HepG2 (cell line): Measurements from ENCODE around the gene SYNE1. TPM values are rescaled to one million over a fixed set of nuclear protein-coding genes. Genes with fewer than 3 reads are reported as not detected.

ENCODE experiments used
- ATRX ChIP-seq: sonication (generic); formaldehyde crosslinking; IDR thresholded peaks from 2 replicates; pipeline ENCODE4 v1.4.0; 2020; ENCODE audit warnings: missing genetic modification reagents, borderline replicate concordance
- FOXK2 ChIP-seq: fragments of 450-650 bp; IDR thresholded peaks from 2 replicates; pipeline ENCODE4 v1.6.1; 2016
- FOXO1 ChIP-seq: sonication (generic); formaldehyde crosslinking; IDR thresholded peaks from 2 replicates; pipeline ENCODE4 v1.4.0; 2020; ENCODE audit warnings: missing genetic modification reagents
- MTERF4 ChIP-seq: sonication (generic); formaldehyde crosslinking; IDR thresholded peaks from 2 replicates; pipeline ENCODE4 v1.8.0; 2023; ENCODE audit warnings: mild to moderate bottlenecking, missing genetic modification reagents
- NFE2L2 ChIP-seq: fragments of 150-350 bp; IDR thresholded peaks from 2 replicates; pipeline ENCODE4 v1.6.1; 2014; ENCODE audit warnings: low read length
- PHF5A ChIP-seq: IDR thresholded peaks from one replicate; pipeline ENCODE4 v1.6.1; 2018; ENCODE audit warnings: low read depth, missing genetic modification reagents; ENCODE audit not compliant: unreplicated experiment
- RARG ChIP-seq: sonication (generic); formaldehyde crosslinking; IDR thresholded peaks from 2 replicates; pipeline ENCODE4 v1.4.0; 2020; ENCODE audit warnings: low read depth, mild to moderate bottlenecking, missing genetic modification reagents
- REL ChIP-seq: sonication (generic); formaldehyde crosslinking; conservative IDR thresholded peaks from 2 replicates; pipeline ENCODE4 v1.8.0; 2022; ENCODE audit warnings: mild to moderate bottlenecking, missing genetic modification reagents, moderate library complexity
- SALL2 ChIP-seq: sonication (generic); formaldehyde crosslinking; IDR thresholded peaks from 2 replicates; pipeline ENCODE4 v1.8.1; 2023; ENCODE audit warnings: mild to moderate bottlenecking, missing genetic modification reagents, inconsistent platforms
- SNAPC4 ChIP-seq: sonication (generic); formaldehyde crosslinking; IDR thresholded peaks from 2 replicates; pipeline ENCODE4 v1.4.0; 2020; ENCODE audit warnings: mild to moderate bottlenecking, missing genetic modification reagents
- SOX13 ChIP-seq, 3 experiments: fragments of 450-650 bp in 1 of 3; sonication (generic) in 1 of 3; formaldehyde crosslinking in 1 of 3; IDR thresholded peaks in 2 of 3; conservative IDR thresholded peaks in 1 of 3; 2 replicates each; pipeline versions ENCODE4 v1.5.0 to v1.6.1; 2016 to 2020; ENCODE audit warnings: antibody characterized with exemption in 1 of 3, mild to moderate bottlenecking in 1 of 3, missing compliant biosample characterization in 1 of 3, missing genetic modification reagents in 1 of 3, moderate library complexity in 1 of 3
- ZBTB21 ChIP-seq: sonication (generic); formaldehyde crosslinking; IDR thresholded peaks from 2 replicates; pipeline ENCODE4 v1.4.0; 2020; ENCODE audit warnings: missing genetic modification reagents
- ZBTB25 ChIP-seq: IDR thresholded peaks from 2 replicates; pipeline ENCODE4 v1.6.1; 2018; ENCODE audit warnings: missing genetic modification reagents
- ZFYVE20 ChIP-seq: sonication (generic); formaldehyde crosslinking; IDR thresholded peaks from 2 replicates; pipeline ENCODE4 v1.8.0; 2023; ENCODE audit warnings: low read depth, mild to moderate bottlenecking, moderate library complexity, missing genetic modification reagents, borderline replicate concordance
- ZMAT3 ChIP-seq: sonication (generic); formaldehyde crosslinking; conservative IDR thresholded peaks from 2 replicates; pipeline ENCODE4 v1.7.0; 2021; ENCODE audit warnings: missing genetic modification reagents
- ZNF343 ChIP-seq: sonication (generic); formaldehyde crosslinking; IDR thresholded peaks from 2 replicates; pipeline ENCODE4 v1.4.0; 2020; ENCODE audit warnings: mild to moderate bottlenecking, missing genetic modification reagents
- ZNF414 ChIP-seq: sonication (generic); formaldehyde crosslinking; IDR thresholded peaks from 2 replicates; pipeline ENCODE4 v1.5.0; 2020; ENCODE audit warnings: missing genetic modification reagents
- ZNF501 ChIP-seq: sonication (generic); formaldehyde crosslinking; IDR thresholded peaks from 2 replicates; pipeline ENCODE4 v1.5.1; 2020; ENCODE audit warnings: mild to moderate bottlenecking, moderate library complexity, missing genetic modification reagents
- ZNF543 ChIP-seq: sonication (generic); formaldehyde crosslinking; IDR thresholded peaks from 2 replicates; pipeline ENCODE4 v1.4.0; 2020; ENCODE audit warnings: mild to moderate bottlenecking, missing genetic modification reagents
- ZNF800 ChIP-seq: sonication (generic); formaldehyde crosslinking; IDR thresholded peaks from 2 replicates; pipeline ENCODE4 v1.4.0; 2020; ENCODE audit warnings: missing genetic modification reagents
- ZSCAN22 ChIP-seq: sonication (generic); formaldehyde crosslinking; IDR thresholded peaks from 2 replicates; pipeline ENCODE4 v1.4.0; 2020; ENCODE audit warnings: mild to moderate bottlenecking, missing genetic modification reagents
- polyA plus RNA-seq, 8 experiments: library from polyadenylated mRNA; depleted of rRNA in 3 of 8; stranded (reverse) in 7 of 8; unstranded in 1 of 8; fragments of >200 nt; fragmentation: Illumina TruSeq in 4 of 8; extraction: Trizol in 4 of 8; gene quantifications; 2 replicates each; pipeline versions ENCODE4 v1.2.1 to v1.2.3, GENCODE V29; 2011 to 2016; ENCODE audit warnings: low read depth in 4 of 8, missing spikeins in 1 of 8, mixed read lengths in 1 of 8; ENCODE audit not compliant: insufficient read depth in 1 of 8
- total RNA-seq, 5 experiments: library from RNA; depleted of rRNA; stranded (reverse); fragments of >200 nt; fragmentation: Illumina TruSeq; extraction: Trizol; gene quantifications; 2 replicates each; pipeline ENCODE4 v1.2.3, GENCODE V29; 2016; ENCODE audit warnings: low read depth in 1 of 5

The SYNE1 gene
- total and polyA plus RNA-seq, 2 of the 13 experiments (the other 11 are each of a cell fraction or from before 2014, with no cell fraction given), result 5.5 to 15.9 TPM

GRCh38 chr6:152277826-152278329, 359.3 kb downstream of the SYNE1 start (continued):
- TF ChIP-seq ZBTB25 (CRISPR knock-in tag) (peak; percentile 52; the same call in 1 of the 2 replicates), ZNF414 (CRISPR knock-in tag) (0 out of 2 replicates have a peak, but pooled peaks have one; percentile 66), ZNF343 (CRISPR knock-in tag) (0 out of 2 replicates have a peak, but pooled peaks have one; percentile 47), ZSCAN22 (CRISPR knock-in tag) (no peak), ZMAT3 (no peak), SOX13 (IDR thresholded peaks at IDR 0.05) (no peak), SOX13 (CRISPR knock-in tag; conservative IDR thresholded peaks at IDR 0.05 in 1 of 2, IDR thresholded peaks at IDR 0.05 in 1 of 2) (peak in 1 of 2 experiments; percentile 31; a peak in 1 of 4 replicates), ZNF800 (CRISPR knock-in tag) (no peak), ZFYVE20 (CRISPR knock-in tag) (no peak), FOXO1 (CRISPR knock-in tag) (peak; percentile 64), ZNF501 (CRISPR knock-in tag) (peak; percentile 87), SALL2 (CRISPR knock-in tag) (no peak), MTERF4 (CRISPR knock-in tag) (no peak), ZNF543 (CRISPR knock-in tag) (no peak), ZBTB21 (CRISPR knock-in tag) (no peak), NFE2L2 (no peak), ATRX (CRISPR knock-in tag) (no peak), SNAPC4 (CRISPR knock-in tag) (no peak), REL (CRISPR knock-in tag) (no peak), RARG (CRISPR knock-in tag) (no peak), PHF5A (CRISPR knock-in tag) (no peak), FOXK2 (no peak)
